HG03066 (cell line): Measurements from ENCODE around the gene KASH5.
"Not testable (repeated sequence)": the region's sequence is repeated elsewhere in the genome, so short reads cannot be mapped to it uniquely, and the experiment has no call there.

Source experiments
- ATAC-seq: cut with Tn5 transposase; IDR thresholded peaks from one replicate; pipeline ENCODE4 v1.9.1; 2021; ENCODE audit warnings: low read depth; ENCODE audit not compliant: unreplicated experiment

KASH5 gene

GRCh38 chr19:49434907-49435583, 47.0 kb downstream of the KASH5 start:
- ATAC-seq = no peak

- ATAC-seq = no peak
Measured at GRCh38 chr19:49435670-49436069, 47.6 kb downstream of the KASH5 start.

GRCh38 chr19:49436381-49437017, 48.5 kb downstream of the KASH5 start:
- ATAC-seq = no peak

- no peak for ATAC-seq
Measured at GRCh38 chr19:49437231-49437630, 49.2 kb downstream of the KASH5 start.

- ATAC-seq = no peak
Measured at GRCh38 chr19:49438261-49438660, 50.2 kb downstream of the KASH5 start.

GRCh38 chr19:49439836-49440235, 51.8 kb downstream of the KASH5 start:
- ATAC-seq = no peak

GRCh38 chr19:49440439-49441209, 52.6 kb downstream of the KASH5 start:
- ATAC-seq = no peak

GRCh38 chr19:49441210-49441959, 53.3 kb downstream of the KASH5 start, which contains the start of gene SLC17A7:
SLC17A7 (minus strand) TSS chr19:49441527; CDS start chr19:49441379, 148 bp downstream.
- ATAC-seq = no peak

- ATAC-seq = no peak
Measured at GRCh38 chr19:49441960-49442350, 53.9 kb downstream of the KASH5 start.

GRCh38 chr19:49442354-49442753, 54.3 kb downstream of the KASH5 start:
- ATAC-seq = no peak

GRCh38 chr19:49442771-49443365, 54.8 kb downstream of the KASH5 start:
- ATAC-seq = peak; percentile 9

GRCh38 chr19:49443366-49444099, 55.5 kb downstream of the KASH5 start:
- ATAC-seq = peak; percentile 84

GRCh38 chr19:49444100-49444700, 56.2 kb downstream of the KASH5 start:
- ATAC-seq = not testable (repeated sequence)

- no peak for ATAC-seq
Measured at GRCh38 chr19:49445997-49446396, 57.9 kb downstream of the KASH5 start.

GRCh38 chr19:49447485-49448431, 59.7 kb downstream of the KASH5 start:
- no peak for ATAC-seq

- ATAC-seq = no peak
Measured at GRCh38 chr19:49448432-49448786, 60.4 kb downstream of the KASH5 start.

- no peak for ATAC-seq
Measured at GRCh38 chr19:49450405-49450804, 62.4 kb downstream of the KASH5 start.

- peak; percentile 50 for ATAC-seq
Measured at GRCh38 chr19:49451430-49452181, 63.6 kb downstream of the KASH5 start, which contains the start of gene PIH1D1. PIH1D1 (minus strand) TSS chr19:49451814; CDS start chr19:49451574, 240 bp downstream.
